ENCODE measurements around the gene KLHL18. TPM values are rescaled to one million over a fixed set of nuclear protein-coding genes. Genes with fewer than 3 reads are reported as not detected.
A peak's percentile ranks its signal among the peaks of the same experiment; 100 is the strongest.

KLHL18 gene
- total RNA-seq, 1 donor from 2014 or later = 10.1 TPM

DNA sequence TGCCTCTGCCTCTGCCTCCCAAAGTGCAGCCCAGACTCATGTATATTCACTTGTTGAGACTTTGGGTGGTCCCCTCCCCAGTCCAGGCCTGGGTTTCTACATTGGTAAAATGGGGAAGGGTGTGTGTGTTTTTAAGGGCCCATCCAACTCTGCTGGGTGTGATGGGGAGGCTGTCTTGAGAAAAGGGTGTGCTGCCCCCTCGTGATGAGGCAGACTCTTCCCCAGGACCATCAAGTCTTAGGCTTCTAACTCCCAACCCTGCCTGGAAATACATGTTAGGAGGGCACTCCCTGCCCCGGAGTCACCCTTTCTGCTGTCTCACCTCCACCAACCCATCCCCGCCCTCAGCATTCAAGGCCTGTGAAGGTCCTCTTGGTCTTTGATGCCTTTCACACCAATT, 93.6 kb downstream of the KLHL18 start:
- no peaks in the 10 kb centered on the region for H3K27me3 ChIP-seq
- intact Hi-C loops (cut with DNase I) = no loop called here

DNA sequence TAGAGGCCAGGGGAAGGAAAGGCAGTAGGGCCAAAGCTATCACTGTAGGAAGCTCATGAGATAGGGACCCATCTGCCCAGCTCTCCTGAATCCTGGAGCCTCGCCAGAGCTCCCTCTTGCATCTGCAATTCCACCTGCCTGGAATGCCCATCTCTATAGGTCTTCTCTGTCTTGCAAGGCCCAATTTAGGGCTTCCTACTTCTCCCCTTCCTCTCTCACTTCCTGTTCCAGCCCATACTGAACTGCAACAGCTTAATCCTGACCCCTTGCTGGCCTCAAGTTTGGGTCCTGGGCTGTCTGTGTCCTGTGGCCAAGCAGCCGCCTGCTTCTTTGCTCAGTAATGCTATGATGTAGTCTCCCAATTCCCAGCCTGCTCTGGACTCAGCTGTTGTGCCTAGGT, 94.4 kb downstream of the KLHL18 start:
- H3K27me3 ChIP-seq = no peaks in the 10 kb centered on the region
- no peak overlapping the region for H3K4me3 ChIP-seq
- TF ChIP-seq, protein P1, sequence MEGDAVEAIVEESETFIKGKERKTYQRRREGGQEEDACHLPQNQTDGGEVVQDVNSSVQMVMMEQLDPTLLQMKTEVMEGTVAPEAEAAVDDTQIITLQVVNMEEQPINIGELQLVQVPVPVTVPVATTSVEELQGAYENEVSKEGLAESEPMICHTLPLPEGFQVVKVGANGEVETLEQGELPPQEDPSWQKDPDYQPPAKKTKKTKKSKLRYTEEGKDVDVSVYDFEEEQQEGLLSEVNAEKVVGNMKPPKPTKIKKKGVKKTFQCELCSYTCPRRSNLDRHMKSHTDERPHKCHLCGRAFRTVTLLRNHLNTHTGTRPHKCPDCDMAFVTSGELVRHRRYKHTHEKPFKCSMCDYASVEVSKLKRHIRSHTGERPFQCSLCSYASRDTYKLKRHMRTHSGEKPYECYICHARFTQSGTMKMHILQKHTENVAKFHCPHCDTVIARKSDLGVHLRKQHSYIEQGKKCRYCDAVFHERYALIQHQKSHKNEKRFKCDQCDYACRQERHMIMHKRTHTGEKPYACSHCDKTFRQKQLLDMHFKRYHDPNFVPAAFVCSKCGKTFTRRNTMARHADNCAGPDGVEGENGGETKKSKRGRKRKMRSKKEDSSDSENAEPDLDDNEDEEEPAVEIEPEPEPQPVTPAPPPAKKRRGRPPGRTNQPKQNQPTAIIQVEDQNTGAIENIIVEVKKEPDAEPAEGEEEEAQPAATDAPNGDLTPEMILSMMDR (IDR thresholded peaks at IDR 0.05) = no peak
- TF ChIP-seq POLR2A (IDR thresholded peaks at IDR 0.05) = no peak
- no peak for TF ChIP-seq POLR2AphosphoS5 (IDR thresholded peaks at IDR 0.05; ENCODE audit: insufficient read depth in 1 of 2, low read depth in 1 of 2)
- H3K36me3 ChIP-seq = no peaks in the 10 kb centered on the region
- intact Hi-C loops (cut with DNase I) = no loop called here
- H3K4me1 ChIP-seq = peaks cover 22% of the 10 kb centered on the region
- DNase-seq (ENCODE audit: extremely low spot score in 2 of 2) = no peak
- H3K9me3 ChIP-seq = no peaks in the 10 kb centered on the region
- no peak overlapping the region for H3K27ac ChIP-seq

More for the DNA sequence above, 93.6 kb downstream of the KLHL18 start:
- Histone ChIP-seq H3K4me1 (peaks cover 14% of the 10 kb centered on the region), H3K4me3 (no peak overlapping the region), H3K27ac (no peak overlapping the region), H3K36me3 (no peaks in the 10 kb centered on the region), H3K9me3 (no peaks in the 10 kb centered on the region)
- TF ChIP-seq, protein P1 (IDR thresholded peaks at IDR 0.05) = no peak
- no peak for TF ChIP-seq POLR2A (IDR thresholded peaks at IDR 0.05)
- TF ChIP-seq POLR2AphosphoS5 (IDR thresholded peaks at IDR 0.05; ENCODE audit: insufficient read depth in 1 of 2, low read depth in 1 of 2) = no peak
- no peak for DNase-seq (ENCODE audit: extremely low spot score in 2 of 2)

DNA sequence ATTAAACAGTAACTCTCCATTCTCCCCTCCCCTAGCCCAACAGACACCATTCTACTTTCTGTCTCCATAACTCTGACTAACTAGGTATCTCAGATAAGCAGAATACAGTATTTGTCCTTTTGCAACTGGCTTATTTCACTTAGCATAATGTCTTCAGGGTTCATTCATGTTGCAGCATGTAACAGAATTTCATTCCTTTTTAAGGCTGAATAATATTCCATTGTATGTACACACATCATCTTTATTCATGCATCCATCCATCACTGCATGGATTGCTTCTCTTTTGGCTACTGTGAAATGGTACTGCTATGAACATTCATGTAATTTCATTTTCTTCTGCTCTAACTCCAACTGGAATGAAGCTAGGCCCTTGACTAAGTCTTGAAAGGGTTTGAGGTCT, 96.1 kb downstream of the KLHL18 start:
- Histone ChIP-seq H3K36me3 (no peaks in the 10 kb centered on the region), H3K4me1 (peaks cover 31% of the 10 kb centered on the region), H3K27ac (no peak overlapping the region), H3K4me3 (no peak overlapping the region), H3K27me3 (no peaks in the 10 kb centered on the region), H3K9me3 (no peaks in the 10 kb centered on the region)
- TF ChIP-seq, protein P1 (IDR thresholded peaks at IDR 0.05) = no peak
- no peak for TF ChIP-seq POLR2AphosphoS5 (IDR thresholded peaks at IDR 0.05; ENCODE audit: insufficient read depth in 1 of 2, low read depth in 1 of 2)
- TF ChIP-seq POLR2A (IDR thresholded peaks at IDR 0.05) = no peak
- intact Hi-C loops (cut with DNase I) = no loop called here
- DNase-seq (ENCODE audit: extremely low spot score in 2 of 2) = no peak

DNA sequence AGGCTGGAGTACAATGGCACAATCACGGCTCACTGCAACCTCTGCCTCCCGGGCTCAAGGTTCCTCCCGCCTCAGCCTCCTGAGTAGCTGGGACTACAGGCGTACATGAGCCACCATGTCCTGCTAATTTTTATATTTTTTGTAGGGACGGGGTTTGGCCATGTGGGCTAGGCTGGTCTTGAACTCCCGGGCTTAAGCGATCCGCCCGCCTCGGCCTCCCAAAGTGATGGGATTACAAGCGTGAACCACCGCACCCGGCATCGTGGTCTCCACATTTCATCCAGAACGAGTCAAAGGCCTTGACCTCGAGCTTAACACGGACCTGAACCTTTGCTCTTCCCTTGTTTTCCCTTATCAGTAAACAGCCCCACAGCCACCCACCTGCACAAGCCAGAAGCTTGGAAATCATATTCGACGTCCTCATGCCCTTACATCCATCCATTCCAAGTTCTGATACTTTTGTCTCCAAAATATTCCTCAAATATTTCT, 96.7 kb downstream of the KLHL18 start:
- intact Hi-C loops (cut with DNase I) = no loop called here
- Histone ChIP-seq H3K27ac (peak overlapping the region; percentile 98), H3K36me3 (no peaks in the 10 kb centered on the region), H3K4me1 (peaks cover 35% of the 10 kb centered on the region), H3K27me3 (no peaks in the 10 kb centered on the region), H3K4me3 (peak overlapping the region; percentile 99), H3K9me3 (no peaks in the 10 kb centered on the region)
- DNase-seq (ENCODE audit: extremely low spot score in 2 of 2) = no peak
- TF ChIP-seq POLR2A (IDR thresholded peaks at IDR 0.05) (no peak), POLR2AphosphoS5 (IDR thresholded peaks at IDR 0.05; ENCODE audit: insufficient read depth in 1 of 2, low read depth in 1 of 2) (no peak)
- TF ChIP-seq, protein P1 (IDR thresholded peaks at IDR 0.05) = no peak

DNA sequence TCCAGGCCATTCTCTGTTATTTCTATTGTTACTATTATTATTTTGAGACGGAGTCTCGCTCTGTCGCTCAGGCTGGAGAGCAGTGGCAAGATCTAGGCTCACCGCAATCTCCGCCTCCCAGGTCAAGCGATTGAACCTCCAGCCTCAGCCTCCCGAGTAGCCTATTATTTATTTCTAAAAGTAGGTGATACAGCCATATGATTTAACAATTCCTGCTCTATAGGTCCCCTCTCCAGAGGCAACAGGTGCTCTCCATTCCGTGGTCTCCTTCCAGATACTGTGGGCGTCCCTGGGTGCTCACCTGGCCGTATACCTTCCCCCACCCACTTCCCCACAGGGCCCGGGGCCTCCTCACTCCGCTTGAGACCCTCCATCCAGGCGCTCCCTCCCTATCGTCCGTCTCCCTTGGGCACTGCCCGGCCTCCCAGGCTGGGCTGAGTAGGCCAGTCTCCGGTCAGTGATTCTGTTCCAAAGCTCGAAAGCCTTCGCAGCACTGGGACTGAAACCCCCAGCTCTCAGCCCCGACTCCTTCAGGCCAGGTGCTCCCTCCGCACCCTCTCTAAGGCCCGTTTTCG, 97.4 kb downstream of the KLHL18 start:
- Histone ChIP-seq H3K36me3 (no peaks in the 10 kb centered on the region), H3K27me3 (no peaks in the 10 kb centered on the region), H3K4me1 (peaks cover 41% of the 10 kb centered on the region), H3K9me3 (no peaks in the 10 kb centered on the region), H3K4me3 (peak overlapping the region; percentile 99), H3K27ac (peak overlapping the region; percentile 98)
- intact Hi-C loops (cut with DNase I) = no loop called here
- no peak for DNase-seq (ENCODE audit: extremely low spot score in 2 of 2)
- TF ChIP-seq POLR2A (IDR thresholded peaks at IDR 0.05) (no peak), POLR2AphosphoS5 (IDR thresholded peaks at IDR 0.05; ENCODE audit: insufficient read depth in 1 of 2, low read depth in 1 of 2) (no peak)
- TF ChIP-seq, protein P1 (IDR thresholded peaks at IDR 0.05) = no peak

Measured in vagina (tissue), 2 donors.